ENCODE measurements around the gene SBK3. TPM values are rescaled to one million over a fixed set of nuclear protein-coding genes. Genes with fewer than 3 reads are reported as not detected.
"Not testable (repeated sequence)": the region's sequence is repeated elsewhere in the genome, so short reads cannot be mapped to it uniquely, and the experiment has no call there.

The SBK3 gene
- total RNA-seq, 1 donor from 2014 or later = 0.13 TPM

DNA sequence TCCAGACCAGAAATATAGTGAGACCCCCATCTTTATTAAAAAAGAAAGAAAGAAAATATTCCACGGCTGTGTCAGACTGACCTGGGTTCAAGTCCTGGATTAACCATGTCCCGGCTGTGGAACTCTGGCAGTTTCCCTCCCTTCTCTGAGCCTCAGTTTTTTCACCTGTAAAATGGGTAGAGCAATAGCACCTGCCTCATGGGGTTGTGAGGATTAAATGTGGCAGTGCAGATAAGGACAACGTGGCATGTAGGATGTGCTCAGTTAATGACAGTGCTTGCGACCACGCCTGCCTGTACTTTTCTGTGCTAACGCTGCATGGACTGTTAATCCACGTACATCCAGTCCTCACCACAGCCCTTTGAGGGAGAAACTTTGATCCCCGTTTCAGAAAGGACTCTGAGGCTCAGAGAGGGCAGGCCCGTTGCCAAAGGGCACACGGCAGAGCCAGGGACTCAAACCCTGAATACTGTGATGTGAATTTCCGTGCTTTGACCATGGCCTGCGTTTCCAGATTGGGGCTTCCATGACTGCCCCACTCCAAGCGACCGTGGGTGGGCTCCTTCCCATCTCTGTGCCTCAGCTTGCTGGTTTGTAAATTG, 24.6 kb downstream of the SBK3 start:
- no peak for DNase-seq (ENCODE audit: low read depth, low spot score)

GRCh38 chr19:55519451-55520311, 25.7 kb downstream of the SBK3 start:
- no peak for DNase-seq (ENCODE audit: low read depth, low spot score)

DNA sequence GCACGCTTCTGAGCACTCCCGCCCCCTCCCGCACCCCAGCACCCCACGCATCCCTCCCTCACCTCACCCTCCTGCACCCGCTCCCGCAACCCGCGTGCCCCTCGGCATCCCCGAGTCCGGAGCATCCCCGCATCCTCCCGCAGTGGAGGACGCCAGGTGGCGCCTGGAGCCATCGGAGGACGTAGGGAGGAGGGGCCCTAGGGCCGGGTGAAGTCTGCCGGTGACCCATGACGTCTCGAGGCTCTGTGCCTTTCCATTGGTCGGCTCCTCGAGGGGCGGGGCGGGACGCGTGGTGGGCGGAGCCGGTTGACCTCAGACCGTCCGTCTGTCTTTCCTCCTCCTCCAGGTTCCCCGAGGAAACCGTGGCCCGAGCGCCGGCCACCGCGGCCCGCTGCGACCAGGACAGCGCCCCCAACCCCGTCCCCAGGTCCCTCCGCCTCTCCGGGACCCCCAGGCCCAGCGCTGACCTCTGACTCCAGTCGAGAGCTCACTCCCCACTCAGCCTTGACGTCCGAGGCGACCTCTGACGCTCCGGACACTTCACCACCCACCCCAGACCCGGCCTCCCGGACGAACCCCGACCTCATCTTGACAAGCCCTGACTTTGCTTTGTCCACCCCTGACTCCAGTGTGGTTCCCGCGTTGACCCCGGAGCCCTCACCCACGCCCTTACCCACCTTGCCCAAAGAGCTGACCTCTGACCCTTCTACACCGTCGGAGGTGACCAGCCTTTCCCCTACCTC, 28.3 kb downstream of the SBK3 start:
- DNase-seq (ENCODE audit: low read depth, low spot score) = peak; percentile 68

DNA sequence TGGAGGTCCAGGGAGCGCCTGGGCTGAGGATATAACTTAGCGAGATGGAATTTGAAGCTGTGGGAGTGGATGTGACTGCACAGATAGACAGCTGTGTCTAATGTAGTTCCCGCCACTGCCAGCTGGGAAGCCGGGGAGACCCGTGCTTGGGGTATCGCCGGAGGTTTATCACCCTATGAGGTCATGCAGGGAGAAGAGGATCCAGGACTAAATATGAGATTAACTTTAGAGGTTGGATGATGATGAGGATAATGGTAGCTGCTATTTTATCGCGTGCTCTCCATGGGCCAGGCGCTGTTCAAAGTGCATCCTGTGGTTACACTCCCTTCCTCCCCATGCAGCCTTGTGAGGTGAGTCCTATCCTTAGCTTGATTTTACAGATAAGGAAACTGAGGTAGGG, 37.2 kb downstream of the SBK3 start:
- DNase-seq (ENCODE audit: low read depth, low spot score) = no peak

GRCh38 chr19:55504981-55505380, 40.4 kb downstream of the SBK3 start:
- DNase-seq (ENCODE audit: low read depth, low spot score) = no peak

- no peak for DNase-seq (ENCODE audit: low read depth, low spot score)
These were observed 41.1 kb downstream of the SBK3 start for GRCh38 chr19:55504252-55504603.

DNA sequence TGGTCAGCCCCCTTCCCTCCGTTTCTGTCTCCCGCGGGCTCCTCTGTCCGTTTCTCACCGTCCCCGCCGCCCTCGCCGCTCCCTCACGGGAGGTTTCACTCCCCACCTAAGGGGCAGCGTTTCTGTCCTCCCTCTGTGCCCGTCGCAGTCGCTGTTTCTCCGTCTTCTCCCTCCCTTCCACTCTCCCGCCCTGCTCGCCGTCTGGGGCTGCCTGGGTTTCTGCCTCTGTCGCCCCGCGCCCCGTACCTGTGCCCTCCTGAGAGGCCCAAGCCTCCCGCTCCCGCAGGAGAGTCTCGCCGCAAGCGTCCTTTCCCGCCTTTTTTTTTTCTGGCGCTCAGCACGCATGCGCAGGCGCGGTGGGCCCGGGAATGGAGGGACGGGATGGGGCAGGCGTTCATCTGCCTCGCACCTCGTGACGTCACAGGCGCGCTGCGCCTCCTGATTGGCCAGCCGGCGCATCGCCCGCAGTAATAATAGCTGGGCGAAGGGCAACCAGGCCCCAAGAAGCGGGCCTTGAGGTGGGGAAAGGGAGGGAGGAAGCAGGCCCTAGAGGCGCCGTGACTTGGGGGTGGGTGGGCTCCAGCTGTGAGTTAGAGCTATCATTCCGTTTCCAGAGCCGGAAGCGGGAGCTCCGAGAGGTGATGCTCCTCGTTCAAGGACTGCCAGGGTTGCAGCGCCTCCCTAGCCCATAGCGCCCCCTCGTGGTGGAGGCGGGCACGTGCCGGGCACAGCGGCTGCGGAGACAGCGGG, 41.7 kb downstream of the SBK3 start:
- DNase-seq (ENCODE audit: low read depth, low spot score) = peak; percentile 66

DNA sequence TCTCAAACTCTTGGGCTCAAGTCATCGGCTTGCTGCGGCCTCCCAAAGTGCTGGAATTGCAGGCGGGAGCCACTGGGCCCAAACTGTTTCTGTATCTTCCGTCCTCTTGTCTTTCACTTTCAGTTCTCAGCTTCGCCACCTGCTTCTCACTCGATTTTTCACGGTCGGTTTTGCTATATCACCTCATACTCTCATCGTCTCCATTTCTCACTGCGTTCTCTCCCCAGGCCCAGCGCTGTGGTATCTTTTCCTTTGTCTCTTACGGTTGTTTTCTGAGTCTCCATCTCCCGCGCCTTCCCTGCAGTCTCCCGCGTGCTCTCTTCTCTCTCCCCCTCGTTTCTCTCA, 42.2 kb downstream of the SBK3 start:
- no peak for DNase-seq (ENCODE audit: low read depth, low spot score)

DNA sequence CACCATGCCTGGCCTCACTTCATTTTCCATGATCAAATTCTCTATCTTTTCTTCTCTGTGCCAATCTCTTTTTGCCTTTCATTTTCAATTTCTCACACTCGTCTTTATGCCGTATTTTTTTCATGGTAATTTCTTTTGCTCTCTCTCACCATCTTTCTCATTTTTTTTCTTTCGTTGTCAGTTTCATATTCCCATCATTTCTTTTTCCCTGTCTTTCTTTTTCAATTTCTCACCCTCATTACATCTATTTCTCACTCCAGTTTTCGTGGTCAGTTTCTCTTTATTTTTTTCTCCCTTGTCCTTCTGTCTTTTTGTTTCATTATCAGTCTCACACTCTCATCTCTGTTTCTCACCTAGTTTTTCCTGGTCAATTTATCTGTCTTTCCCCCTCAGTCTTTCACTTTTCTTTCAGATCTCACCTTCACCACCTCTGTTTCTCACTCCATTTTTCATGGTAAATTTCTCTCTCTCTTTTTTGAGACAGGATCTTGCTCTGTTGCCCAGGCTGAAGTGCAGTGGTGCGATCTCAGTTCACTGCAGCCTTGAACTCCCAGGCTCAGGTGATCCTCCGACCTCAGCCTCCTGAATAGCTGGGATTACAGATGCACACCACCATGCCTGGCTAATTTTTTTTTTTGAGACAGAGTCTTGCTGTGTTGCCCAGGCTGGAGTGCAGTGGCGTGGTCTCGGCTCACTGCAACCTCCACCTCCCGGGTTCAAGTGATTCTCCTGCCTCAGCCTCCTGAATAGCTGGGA, 43.0 kb downstream of the SBK3 start:
- no peak for DNase-seq (ENCODE audit: low read depth, low spot score)

DNA sequence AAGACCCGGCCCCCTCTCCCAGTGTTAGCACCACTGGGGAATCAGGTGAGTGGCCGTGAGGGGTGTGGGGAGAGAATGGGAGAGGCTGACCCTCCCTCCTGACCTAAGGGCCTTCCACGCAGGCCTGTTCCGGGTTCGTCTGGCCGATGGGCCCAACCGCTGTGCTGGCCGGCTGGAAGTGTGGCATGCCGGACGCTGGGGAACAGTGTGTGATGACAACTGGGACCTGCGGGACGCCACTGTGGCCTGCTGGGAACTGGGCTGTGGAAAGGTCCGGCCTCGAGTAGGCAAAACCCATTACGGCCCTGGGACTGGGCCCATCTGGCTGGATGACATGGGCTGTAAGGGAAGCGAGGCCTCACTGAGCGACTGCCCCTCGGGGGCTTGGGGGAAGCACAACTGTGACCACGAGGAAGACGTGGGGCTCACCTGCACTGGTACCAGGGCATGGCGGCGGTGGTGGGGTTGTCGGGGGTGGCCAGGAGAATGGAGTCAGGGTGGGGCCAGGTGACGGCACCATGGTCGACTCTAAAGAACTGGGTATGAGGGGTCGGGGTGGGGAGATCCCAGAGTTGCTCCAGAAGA, 44.9 kb downstream of the SBK3 start:
- no peak for DNase-seq (ENCODE audit: low read depth, low spot score)

- DNase-seq (ENCODE audit: low read depth, low spot score) = no peak
These were observed 47.0 kb downstream of the SBK3 start for GRCh38 chr19:55498246-55498840.

DNA sequence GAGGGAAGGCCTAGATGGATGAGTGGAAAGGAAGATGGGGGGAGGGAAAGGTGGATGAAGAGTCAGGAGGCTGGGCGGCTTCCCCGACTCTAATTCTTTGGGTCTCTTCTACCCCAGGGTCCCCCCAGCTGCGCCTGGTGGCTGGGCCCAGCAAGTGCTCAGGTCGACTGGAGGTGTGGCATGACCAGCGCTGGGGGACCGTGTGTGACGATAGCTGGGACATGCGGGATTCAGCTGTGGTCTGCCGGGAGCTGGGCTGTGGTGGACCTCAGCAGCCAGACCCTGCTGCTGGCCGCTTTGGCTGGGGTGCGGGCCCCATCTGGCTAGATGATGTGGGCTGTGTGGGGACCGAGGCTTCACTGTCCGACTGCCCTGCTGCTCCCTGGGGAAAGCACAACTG, 47.6 kb downstream of the SBK3 start:
- DNase-seq (ENCODE audit: low read depth, low spot score) = no peak

GRCh38 chr19:55496820-55497219, 48.5 kb downstream of the SBK3 start:
- not testable (repeated sequence) for DNase-seq (ENCODE audit: low read depth, low spot score)

GRCh38 chr19:55495646-55496349, 49.5 kb downstream of the SBK3 start:
- DNase-seq (ENCODE audit: low read depth, low spot score) = no peak

- DNase-seq (ENCODE audit: low read depth, low spot score) = no peak
These were observed 51.1 kb downstream of the SBK3 start for GRCh38 chr19:55494172-55494761.

DNA sequence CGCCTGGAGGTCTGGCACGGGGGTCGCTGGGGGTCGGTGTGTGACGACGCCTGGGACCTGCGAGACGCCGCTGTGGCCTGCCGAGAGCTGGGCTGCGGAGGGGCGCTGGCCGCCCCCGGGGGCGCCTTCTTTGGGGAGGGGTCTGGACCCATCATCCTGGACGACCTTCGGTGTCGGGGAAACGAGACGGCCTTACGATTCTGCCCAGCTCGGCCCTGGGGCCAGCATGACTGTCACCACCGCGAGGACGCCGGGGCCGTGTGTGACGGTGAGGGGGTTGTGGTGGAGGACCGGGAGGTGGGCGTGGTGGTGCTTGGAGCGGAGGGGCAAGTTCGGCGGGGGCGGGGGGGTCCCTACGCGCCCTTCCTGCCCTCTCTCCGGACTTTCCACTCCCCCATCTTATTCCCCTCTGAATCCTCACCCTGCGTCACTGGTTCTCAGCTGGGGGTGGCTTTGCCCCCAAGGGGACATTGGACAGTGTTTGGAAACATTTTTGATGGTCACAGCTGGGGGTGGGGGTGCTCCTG, 51.6 kb downstream of the SBK3 start:
- DNase-seq (ENCODE audit: low read depth, low spot score) = no peak

DNA sequence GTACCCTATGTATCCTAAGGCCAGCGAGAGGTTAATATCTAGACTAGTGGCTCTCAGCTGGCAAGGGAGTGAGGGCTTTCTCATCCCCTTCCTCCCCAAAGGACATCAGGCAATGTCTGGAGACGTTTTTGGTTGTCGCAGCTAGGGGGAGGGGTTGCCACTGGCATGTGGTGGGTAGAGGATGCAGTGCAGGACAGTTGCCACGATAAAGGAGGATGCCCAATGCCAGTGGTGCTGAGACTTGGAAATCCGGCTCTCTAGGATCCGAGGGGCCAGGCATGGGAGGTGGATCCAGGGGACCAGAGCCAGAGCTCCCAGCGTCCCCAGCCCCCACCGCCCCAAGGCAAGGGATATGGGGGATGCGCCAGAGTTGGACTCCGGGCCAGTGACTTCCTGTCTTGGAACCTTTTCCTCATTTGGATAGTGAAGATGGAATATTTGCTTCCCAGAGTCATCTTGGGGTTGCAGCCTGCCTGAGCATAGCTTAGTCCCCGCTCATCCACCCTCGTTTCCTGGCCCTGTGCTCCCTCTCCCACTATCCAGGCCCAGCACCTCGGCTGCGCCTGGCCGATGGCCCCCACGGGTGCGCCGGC, 52.2 kb downstream of the SBK3 start:
- DNase-seq (ENCODE audit: low read depth, low spot score) = no peak

DNA sequence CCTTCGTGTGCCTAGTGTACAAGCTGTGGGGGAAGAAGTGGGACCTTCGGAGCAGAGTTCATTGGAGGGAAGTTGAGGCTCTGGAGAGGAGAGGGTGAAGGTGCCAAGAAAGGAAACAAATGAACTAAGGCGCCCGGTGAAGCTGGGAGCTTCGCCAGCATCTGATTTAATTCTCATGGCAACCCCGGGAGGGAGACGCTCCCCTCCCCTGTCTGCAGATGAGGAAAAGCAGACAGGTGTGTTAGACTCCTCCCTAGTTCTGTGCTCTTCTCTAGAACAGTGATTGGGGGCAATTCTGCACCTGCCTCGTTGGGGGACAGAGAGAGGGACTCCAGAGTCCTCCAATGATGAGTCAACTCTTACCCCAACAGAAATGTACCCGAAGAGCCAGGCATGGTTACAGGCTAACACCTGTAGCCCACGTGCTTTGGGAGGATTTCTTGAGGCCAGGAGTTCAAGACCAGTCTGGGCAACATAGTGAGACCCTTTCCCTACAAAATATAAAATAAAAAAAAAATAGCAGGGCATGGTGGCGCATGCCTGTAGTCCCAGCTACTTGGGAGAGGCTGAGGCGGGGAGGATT, 52.9 kb downstream of the SBK3 start:
- no peak for DNase-seq (ENCODE audit: low read depth, low spot score)
